OCI-LY7 (cell line): ENCODE results near the gene KIDINS220. TPM values are rescaled to one million over a fixed set of nuclear protein-coding genes. Genes with fewer than 3 reads are reported as not detected.

Experiments
- BruUV-seq: library from RNA; stranded (reverse); fragments of 400-500 nt; replicated peaks from 2 replicates; lab custom pipeline; 2021; lab: Mats Ljungman, UMichigan
- CTCF ChIA-PET: fragments of 300-600 bp; sonication (Branson Sonifier 250); formaldehyde crosslinking; loops from one replicate; lab custom pipeline; 2022; ENCODE audit warnings: antibody characterized with exemption; ENCODE audit not compliant: unreplicated experiment; lab: Charles Lee
- POLR2A ChIA-PET: fragments of 300-600 bp; sonication (Branson Sonifier 250); formaldehyde crosslinking; loops from one replicate; lab custom pipeline; 2022; ENCODE audit warnings: antibody characterized with exemption; lab: Charles Lee
- DNase-seq: peaks from one replicate; pipeline ENCODE4 v3.0.0-alpha.2; 2015; ENCODE audit warnings: low spot score
- H2AFZ ChIP-seq: fragments of 200-600 bp; sonication (generic), shearing (Covaris generic); 2 replicates; pipeline ENCODE4 v1.6.1; 2014; ENCODE audit warnings: mild to moderate bottlenecking, antibody characterized with exemption, low read length, moderate library complexity
- H3K27ac ChIP-seq: fragments of 200-600 bp; sonication (generic); 2 replicates; pipeline ENCODE4 v1.5.1; 2014; ENCODE audit warnings: mixed run types, low read depth, mild to moderate bottlenecking, moderate library complexity, low read length, inconsistent platforms; ENCODE audit not compliant: poor library complexity, severe bottlenecking
- H3K36me3 ChIP-seq: fragments of 200-600 bp; sonication (generic); 2 replicates; pipeline ENCODE4 v1.6.1; 2014; ENCODE audit warnings: mild to moderate bottlenecking, antibody characterized with exemption, low read length, moderate library complexity, mixed read lengths; ENCODE audit not compliant: insufficient read depth
- H3K4me1 ChIP-seq: fragments of 200-600 bp; sonication (generic); 2 replicates; pipeline ENCODE4 v1.5.1; 2014; ENCODE audit warnings: mild to moderate bottlenecking, low read length; ENCODE audit not compliant: insufficient read depth, poor library complexity, severe bottlenecking
- H3K4me2 ChIP-seq: fragments of 200-600 bp; sonication (generic); 2 replicates; pipeline ENCODE4 v1.6.1; 2014; ENCODE audit warnings: mild to moderate bottlenecking, low read length
- H3K4me3 ChIP-seq: fragments of 200-600 bp; sonication (generic); 2 replicates; pipeline ENCODE4 v1.5.1; 2014; ENCODE audit warnings: mild to moderate bottlenecking, low read depth, low read length; ENCODE audit not compliant: poor library complexity, severe bottlenecking
- H3K79me2 ChIP-seq: fragments of 200-600 bp; sonication (generic); 2 replicates; pipeline ENCODE4 v1.6.1; 2016; ENCODE audit warnings: low read depth, mild to moderate bottlenecking, low read length, moderate library complexity, mixed read lengths; ENCODE audit not compliant: insufficient read depth
- H3K9me2 ChIP-seq: fragments of 200-600 bp; sonication (generic); 2 replicates; pipeline ENCODE4 v1.6.1; 2016; ENCODE audit warnings: mild to moderate bottlenecking, low read length, mixed read lengths; ENCODE audit not compliant: insufficient read depth
- H3K9me3 ChIP-seq: fragments of 200-600 bp; sonication (generic); 2 replicates; pipeline ENCODE4 v1.6.1; 2014; ENCODE audit warnings: mild to moderate bottlenecking, mixed run types, low read length, mixed read lengths
- H4K20me1 ChIP-seq: fragments of 200-600 bp; sonication (generic); 2 replicates; pipeline ENCODE4 v1.6.1; 2014; ENCODE audit warnings: mild to moderate bottlenecking, antibody characterized with exemption, low read length, moderate library complexity, mixed read lengths; ENCODE audit not compliant: insufficient read depth
- EZH2phosphoT487 ChIP-seq: fragments of 200-600 bp; sonication (generic); IDR thresholded peaks from 2 replicates; pipeline ENCODE4 v1.6.1; 2018; ENCODE audit warnings: low read depth, borderline replicate concordance, mild to moderate bottlenecking, mixed run types, antibody characterized with exemption, low read length, moderate library complexity, mixed read lengths
- intact Hi-C: fragments of 100-400 bp; cut with micrococcal nuclease; formaldehyde crosslinking; loops from one replicate; pipeline ENCODE4 v1.10.0; 2022; ENCODE audit not compliant: unreplicated experiment
- total RNA-seq, 2 experiments: library from RNA; depleted of rRNA in 1 of 2; stranded (reverse); fragments of >200 nt in 1 of 2; shearing (Covaris generic) in 1 of 2; gene quantifications; 2 replicates each; pipeline ENCODE4 v1.2.3, GENCODE V29; 2014 to 2022
- TF ChIP-seq, protein P1 (sequence below): fragments of 200-600 bp; sonication (generic); conservative IDR thresholded peaks from 2 replicates; pipeline ENCODE4 v1.5.1; 2014; ENCODE audit warnings: mild to moderate bottlenecking, antibody characterized with exemption, low read length, moderate library complexity, mixed read lengths

Gene KIDINS220
- total RNA-seq, 2 experiments from 2014 or later: 29.1 to 32.3 TPM

DNA sequence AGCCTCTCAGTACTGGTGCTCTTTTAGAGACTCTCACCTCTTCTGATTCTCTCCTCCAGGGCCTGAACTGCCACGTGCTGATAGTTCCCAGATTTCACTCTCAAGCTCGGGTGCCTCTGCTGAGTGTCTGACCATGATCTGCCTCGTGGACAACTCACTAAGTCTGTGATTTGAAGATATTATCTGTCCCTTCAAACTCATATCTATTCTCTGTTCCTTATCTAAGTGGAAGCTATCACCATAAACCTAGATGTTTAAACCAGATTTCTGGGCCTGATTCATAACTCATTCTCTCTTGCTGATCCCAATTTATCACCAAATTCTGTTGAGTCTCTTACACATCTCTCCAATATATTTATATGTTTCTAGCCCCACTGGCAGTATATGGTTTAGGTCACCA, 29.9 kb upstream of the KIDINS220 start:
- ChIA-PET POLR2A (interaction anchor here (0.6 kb wide), 1 partner anchor 54 kb away, joined by 3 read pairs; no protein-coding TSS in a partner anchor), CTCF (no interaction called here)
- no peak overlapping the region for H3K4me2 ChIP-seq
- no peak overlapping the region for H3K27ac ChIP-seq
- H3K4me3 ChIP-seq: no peak overlapping the region
- H3K9me2 ChIP-seq: no peaks in the 10 kb centered on the region
- no peaks in the 10 kb centered on the region for H3K36me3 ChIP-seq
- TF ChIP-seq EZH2phosphoT487: no peak
- TF ChIP-seq, protein P1, sequence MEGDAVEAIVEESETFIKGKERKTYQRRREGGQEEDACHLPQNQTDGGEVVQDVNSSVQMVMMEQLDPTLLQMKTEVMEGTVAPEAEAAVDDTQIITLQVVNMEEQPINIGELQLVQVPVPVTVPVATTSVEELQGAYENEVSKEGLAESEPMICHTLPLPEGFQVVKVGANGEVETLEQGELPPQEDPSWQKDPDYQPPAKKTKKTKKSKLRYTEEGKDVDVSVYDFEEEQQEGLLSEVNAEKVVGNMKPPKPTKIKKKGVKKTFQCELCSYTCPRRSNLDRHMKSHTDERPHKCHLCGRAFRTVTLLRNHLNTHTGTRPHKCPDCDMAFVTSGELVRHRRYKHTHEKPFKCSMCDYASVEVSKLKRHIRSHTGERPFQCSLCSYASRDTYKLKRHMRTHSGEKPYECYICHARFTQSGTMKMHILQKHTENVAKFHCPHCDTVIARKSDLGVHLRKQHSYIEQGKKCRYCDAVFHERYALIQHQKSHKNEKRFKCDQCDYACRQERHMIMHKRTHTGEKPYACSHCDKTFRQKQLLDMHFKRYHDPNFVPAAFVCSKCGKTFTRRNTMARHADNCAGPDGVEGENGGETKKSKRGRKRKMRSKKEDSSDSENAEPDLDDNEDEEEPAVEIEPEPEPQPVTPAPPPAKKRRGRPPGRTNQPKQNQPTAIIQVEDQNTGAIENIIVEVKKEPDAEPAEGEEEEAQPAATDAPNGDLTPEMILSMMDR: no peak
- no peak overlapping the region for H2AFZ ChIP-seq
- no peaks in the 10 kb centered on the region for H3K79me2 ChIP-seq
- intact Hi-C loops: no loop called here
- no peaks in the 10 kb centered on the region for H3K4me1 ChIP-seq
- H4K20me1 ChIP-seq: no peaks in the 10 kb centered on the region; the same call in 1 of the 2 replicates
- H3K9me3 ChIP-seq: no peaks in the 10 kb centered on the region
- DNase-seq: no peak
- no TSS peak for BruUV-seq

DNA sequence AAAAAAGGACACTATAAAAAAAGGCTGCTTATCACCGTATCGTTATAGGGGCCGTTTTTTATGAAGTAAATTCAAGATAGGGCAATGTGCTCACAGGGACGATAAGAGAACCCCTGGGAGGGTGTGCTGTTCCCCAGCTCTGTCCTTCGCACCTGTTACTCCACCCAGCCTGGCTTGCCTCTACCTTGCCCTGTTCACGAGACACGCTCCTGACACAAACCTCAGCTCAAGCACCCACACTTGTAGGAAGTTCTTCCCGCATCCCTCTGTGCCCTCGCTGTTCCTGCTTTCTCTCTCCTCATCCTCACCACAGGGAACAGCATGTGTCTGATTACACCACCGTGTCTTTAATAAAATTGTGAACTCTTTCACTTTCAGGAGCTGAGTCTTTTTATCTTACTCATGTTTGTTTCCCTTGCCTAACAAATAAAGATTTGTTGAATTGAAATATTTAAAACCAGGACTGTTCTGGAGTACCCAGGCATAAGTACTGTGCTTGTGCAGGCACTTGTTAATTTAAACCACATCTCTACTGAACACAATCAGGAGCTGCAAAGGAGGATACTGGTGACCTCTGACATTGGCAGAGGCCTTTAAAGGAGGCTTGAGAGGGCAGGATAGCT, 26.0 kb upstream of the KIDINS220 start:
- ChIA-PET CTCF (interaction anchor here (0.6 kb wide), 1 partner anchor 9 kb away, joined by 3 read pairs; no protein-coding TSS in a partner anchor), POLR2A (interaction anchor here (0.9 to 1.3 kb wide), 3 partner anchors 12 to 42 kb away, joined by 3 read pairs; no protein-coding TSS in a partner anchor)
- intact Hi-C loops: no loop called here
- Histone ChIP-seq H3K4me1 (no peaks in the 10 kb centered on the region), H3K9me3 (no peaks in the 10 kb centered on the region), H2AFZ (no peak overlapping the region), H3K36me3 (no peaks in the 10 kb centered on the region), H4K20me1 (no peaks in the 10 kb centered on the region; the same call in 1 of the 2 replicates), H3K4me3 (no peak overlapping the region), H3K4me2 (no peak overlapping the region), H3K27ac (no peak overlapping the region), H3K79me2 (no peaks in the 10 kb centered on the region), H3K9me2 (no peaks in the 10 kb centered on the region)
- no peak for DNase-seq
- BruUV-seq: no TSS peak
- TF ChIP-seq EZH2phosphoT487: no peak
- TF ChIP-seq, protein P1: no peak

DNA sequence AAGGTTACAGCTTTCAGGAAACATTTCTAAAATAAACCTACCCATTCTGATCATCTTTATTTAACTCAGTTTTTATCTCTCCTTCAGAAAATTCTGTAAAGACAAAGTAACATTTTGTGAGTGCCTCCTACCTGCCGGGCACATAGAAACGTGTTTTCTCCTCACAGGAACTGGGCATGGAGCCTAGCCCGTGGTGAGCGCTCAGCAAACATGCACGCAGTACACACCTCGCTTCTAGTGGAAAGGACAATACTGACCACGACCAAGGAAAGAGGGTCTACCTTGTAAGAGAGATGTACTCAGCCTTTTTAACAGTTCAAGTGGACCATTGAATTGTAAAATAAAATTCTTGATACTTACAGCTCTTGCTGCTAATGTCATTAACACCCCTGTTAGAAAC, 24.8 kb upstream of the KIDINS220 start:
- no peaks in the 10 kb centered on the region for H3K9me2 ChIP-seq
- H3K9me3 ChIP-seq: no peaks in the 10 kb centered on the region
- no peak overlapping the region for H3K4me3 ChIP-seq
- H3K4me2 ChIP-seq: no peak overlapping the region
- H3K27ac ChIP-seq: no peak overlapping the region
- no peaks in the 10 kb centered on the region; the same call in 1 of the 2 replicates for H4K20me1 ChIP-seq
- DNase-seq: no peak
- no peak for TF ChIP-seq EZH2phosphoT487
- TF ChIP-seq, protein P1: no peak
- ChIA-PET POLR2A (interaction anchor here (0.6 kb wide), 1 partner anchor 95 kb away, joined by 3 read pairs; no protein-coding TSS in a partner anchor), CTCF (no interaction called here)
- intact Hi-C loops: no loop called here
- BruUV-seq: no TSS peak
- H2AFZ ChIP-seq: no peak overlapping the region
- H3K4me1 ChIP-seq: no peaks in the 10 kb centered on the region
- H3K79me2 ChIP-seq: no peaks in the 10 kb centered on the region
- H3K36me3 ChIP-seq: no peaks in the 10 kb centered on the region
